ENCODE results near the gene TRAF7.

- TF ChIP-seq, protein P1, sequence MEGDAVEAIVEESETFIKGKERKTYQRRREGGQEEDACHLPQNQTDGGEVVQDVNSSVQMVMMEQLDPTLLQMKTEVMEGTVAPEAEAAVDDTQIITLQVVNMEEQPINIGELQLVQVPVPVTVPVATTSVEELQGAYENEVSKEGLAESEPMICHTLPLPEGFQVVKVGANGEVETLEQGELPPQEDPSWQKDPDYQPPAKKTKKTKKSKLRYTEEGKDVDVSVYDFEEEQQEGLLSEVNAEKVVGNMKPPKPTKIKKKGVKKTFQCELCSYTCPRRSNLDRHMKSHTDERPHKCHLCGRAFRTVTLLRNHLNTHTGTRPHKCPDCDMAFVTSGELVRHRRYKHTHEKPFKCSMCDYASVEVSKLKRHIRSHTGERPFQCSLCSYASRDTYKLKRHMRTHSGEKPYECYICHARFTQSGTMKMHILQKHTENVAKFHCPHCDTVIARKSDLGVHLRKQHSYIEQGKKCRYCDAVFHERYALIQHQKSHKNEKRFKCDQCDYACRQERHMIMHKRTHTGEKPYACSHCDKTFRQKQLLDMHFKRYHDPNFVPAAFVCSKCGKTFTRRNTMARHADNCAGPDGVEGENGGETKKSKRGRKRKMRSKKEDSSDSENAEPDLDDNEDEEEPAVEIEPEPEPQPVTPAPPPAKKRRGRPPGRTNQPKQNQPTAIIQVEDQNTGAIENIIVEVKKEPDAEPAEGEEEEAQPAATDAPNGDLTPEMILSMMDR (IDR thresholded peaks at IDR 0.05): peak in 1 of 7 experiments; percentile 1
- TF ChIP-seq POLR2A (IDR thresholded peaks at IDR 0.05): no peak
Observed at GRCh38 chr16:2205967-2206313, 50.4 kb downstream of the TRAF7 start.

Measured in body of pancreas (tissue), 4 donors.